GM23338 (cell line): ENCODE data around the gene NEK6. TPM values are rescaled to one million over a fixed set of nuclear protein-coding genes. Genes with fewer than 3 reads are reported as not detected.

Experiments used
- ATAC-seq: fragments of 200-7000 bp; cut with Tn5 transposase; 3 replicates; pipeline ENCODE4 v1.9.1; 2020
- DNase-seq: peaks from one replicate; pipeline ENCODE4 v3.0.0-alpha.2; 2015; ENCODE audit warnings: low spot score
- H2AFZ ChIP-seq: fragments of 200-600 bp; sonication (generic); 2 replicates; pipeline ENCODE4 v1.8.0; 2016; ENCODE audit warnings: antibody characterized with exemption, mild to moderate bottlenecking, moderate library complexity
- H3F3A ChIP-seq: fragments of 200-600 bp; sonication (generic); replicated peaks from 2 replicates; pipeline ENCODE4 v1.8.0; 2017; ENCODE audit warnings: antibody characterized with exemption, mixed run types, low read depth
- H3K27ac ChIP-seq: fragments of 200-600 bp; sonication (generic); 2 replicates; pipeline ENCODE4 v1.6.1; 2016; ENCODE audit warnings: low read depth
- H3K27me3 ChIP-seq: fragments of 200-600 bp; sonication (generic); 2 replicates; pipeline ENCODE4 v1.8.0; 2016; ENCODE audit warnings: mild to moderate bottlenecking, mixed run types, moderate library complexity; ENCODE audit not compliant: insufficient read depth
- H3K36me3 ChIP-seq: fragments of 200-600 bp; sonication (generic); 2 replicates; pipeline ENCODE4 v1.8.0; 2016; ENCODE audit warnings: mild to moderate bottlenecking; ENCODE audit not compliant: insufficient read depth
- H3K4me1 ChIP-seq: fragments of 200-600 bp; sonication (generic); 2 replicates; pipeline ENCODE4 v1.8.0; 2016; ENCODE audit warnings: mild to moderate bottlenecking, moderate library complexity; ENCODE audit not compliant: insufficient read depth
- H3K4me2 ChIP-seq: fragments of 200-600 bp; sonication (generic); 2 replicates; pipeline ENCODE4 v1.7.1; 2017; ENCODE audit warnings: mixed run types
- H3K4me3 ChIP-seq: fragments of 200-600 bp; sonication (generic); 2 replicates; pipeline ENCODE4 v1.6.1; 2016; ENCODE audit warnings: mixed run types
- H3K79me2 ChIP-seq: fragments of 200-600 bp; sonication (generic); replicated peaks from 2 replicates; pipeline ENCODE4 v1.8.0; 2017; ENCODE audit warnings: mild to moderate bottlenecking; ENCODE audit not compliant: insufficient read depth
- H3K9me2 ChIP-seq: fragments of 200-600 bp; sonication (generic); 2 replicates; pipeline ENCODE4 v1.8.0; 2017; ENCODE audit not compliant: insufficient read depth
- H4K20me1 ChIP-seq: fragments of 200-600 bp; sonication (generic); replicated peaks from 2 replicates; pipeline ENCODE4 v1.8.0; 2017; ENCODE audit warnings: mild to moderate bottlenecking; ENCODE audit not compliant: insufficient read depth
- H3K27ac Mint-ChIP-seq: 2 replicates; pipeline ENCODE4 v1.8.0; 2020; ENCODE audit warnings: inconsistent platforms, mild to moderate bottlenecking, moderate library complexity, mixed read lengths
- H3K27me3 Mint-ChIP-seq: 3 replicates; pipeline ENCODE4 v1.8.0; 2022; ENCODE audit warnings: low read depth, mild to moderate bottlenecking, moderate library complexity, mixed read lengths, inconsistent platforms; ENCODE audit not compliant: insufficient read depth, poor library complexity
- H3K36me3 Mint-ChIP-seq: 3 replicates; pipeline ENCODE4 v1.8.0; 2021; ENCODE audit warnings: low read depth, mild to moderate bottlenecking, inconsistent platforms, moderate library complexity, mixed read lengths
- H3K4me1 Mint-ChIP-seq: 3 replicates; pipeline ENCODE4 v1.8.0; 2020; ENCODE audit warnings: mild to moderate bottlenecking, inconsistent platforms, mixed read lengths
- H3K4me3 Mint-ChIP-seq: 3 replicates; pipeline ENCODE4 v1.8.0; 2021; ENCODE audit warnings: moderate library complexity, mild to moderate bottlenecking, inconsistent platforms, mixed read lengths
- H3K9me3 Mint-ChIP-seq: 3 replicates; pipeline ENCODE4 v1.8.0; 2020; ENCODE audit warnings: moderate library complexity, mild to moderate bottlenecking, inconsistent platforms, mixed read lengths
- CREB1 ChIP-seq: fragments of 250-450 bp; sonication (Bioruptor Pico); IDR thresholded peaks from 2 replicates; pipeline ENCODE4 v1.5.0; 2020; ENCODE audit warnings: low read depth, mild to moderate bottlenecking, moderate library complexity
- CTCF ChIP-seq, 2 experiments: fragments of 200-600 bp in 1 of 2; sonication (generic) in 1 of 2; conservative IDR thresholded peaks; 2 replicates each; pipeline versions ENCODE4 v1.5.1 to v1.6.1; 2016 to 2017; ENCODE audit warnings: antibody characterized with exemption in 2 of 2, low read depth in 2 of 2, mild to moderate bottlenecking in 2 of 2, moderate library complexity in 1 of 2
- ETS1 ChIP-seq: IDR thresholded peaks from 2 replicates; pipeline ENCODE4 v1.6.1; 2016; ENCODE audit warnings: antibody characterized with exemption
- EZH2 ChIP-seq: fragments of 200-600 bp; sonication (generic); IDR thresholded peaks from one replicate; pipeline ENCODE4 v1.8.0; 2017; ENCODE audit warnings: antibody characterized with exemption, mild to moderate bottlenecking, low read depth; ENCODE audit not compliant: unreplicated experiment
- EZH2phosphoT487 ChIP-seq: fragments of 200-600 bp; sonication (generic); IDR thresholded peaks from one replicate; pipeline ENCODE4 v1.8.1; 2018; ENCODE audit warnings: antibody characterized with exemption; ENCODE audit not compliant: unreplicated experiment
- JUNB ChIP-seq: IDR thresholded peaks from one replicate; pipeline ENCODE4 v1.6.1; 2016; ENCODE audit warnings: antibody characterized with exemption; ENCODE audit not compliant: unreplicated experiment
- NANOG ChIP-seq: IDR thresholded peaks from 2 replicates; pipeline ENCODE4 v1.6.1; 2016; ENCODE audit warnings: antibody characterized with exemption, borderline replicate concordance
- POLR2AphosphoS5 ChIP-seq: IDR thresholded peaks from 2 replicates; pipeline ENCODE4 v1.6.1; 2016; ENCODE audit warnings: antibody characterized with exemption, low read depth
- ZNF114 ChIP-seq: fragments of 250-450 bp; sonication (Bioruptor Pico); IDR thresholded peaks from 2 replicates; pipeline ENCODE4 v1.5.0; 2020; ENCODE audit warnings: mild to moderate bottlenecking, moderate library complexity
- ZNF331 ChIP-seq: fragments of 250-450 bp; sonication (Bioruptor Pico); IDR thresholded peaks from 2 replicates; pipeline ENCODE4 v1.5.0; 2020; ENCODE audit warnings: low read depth, mild to moderate bottlenecking, moderate library complexity
- polyA plus RNA-seq: library from polyadenylated mRNA; unstranded; fragments of >200 nt; fragmentation: Nextera tagmentation; extraction: Ambion mirVana; gene quantifications from 2 replicates; pipeline ENCODE4 v1.2.1, GENCODE V29; 2016
- total RNA-seq: library from RNA; depleted of rRNA; stranded (reverse); fragments of >200 nt; shearing (Covaris generic); gene quantifications from 2 replicates; pipeline ENCODE4 v1.2.3, GENCODE V29; 2014

NEK6 gene
- total and polyA plus RNA-seq, 2 experiments from 2014 or later, result 8.1 to 11.2 TPM

GRCh38 chr9:124373386-124373785 lies 115.6 kb downstream of the NEK6 start (continued):
- TF ChIP-seq POLR2AphosphoS5 (no peak), EZH2phosphoT487 (no peak), ETS1 (no peak), CTCF (conservative IDR thresholded peaks at IDR 0.05; ENCODE audit: low read depth in 2 of 2) (no peak)

DNA sequence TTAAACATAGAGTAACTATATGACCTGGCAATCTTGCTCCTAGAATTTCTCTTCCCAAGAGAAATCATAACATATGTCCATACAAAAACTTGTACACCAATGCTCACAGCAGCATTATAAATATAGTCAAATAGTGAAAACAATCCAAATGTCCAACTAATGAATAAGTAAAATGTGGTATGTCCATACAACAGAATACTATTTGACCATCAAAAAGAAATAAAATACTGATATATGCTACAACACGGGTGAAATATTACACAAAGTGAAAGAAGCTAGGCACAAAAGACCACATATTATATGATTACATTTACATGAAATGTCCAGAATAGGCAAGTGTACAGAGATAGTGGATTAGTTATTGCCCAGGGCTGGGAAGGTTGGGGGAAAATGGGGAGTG lies 116.1 kb downstream of the NEK6 start:
- ATAC-seq (no peak), DNase-seq (no peak)
- H3K27me3 ChIP-seq, result no peaks in the 10 kb centered on the region
- H4K20me1 ChIP-seq, result peaks cover 28% of the 10 kb centered on the region
- Mint-ChIP-seq H3K4me3 (no peak overlapping the region), H3K36me3 (peaks cover 22% of the 10 kb centered on the region; the same call in 2 of the 3 replicates), H3K27ac (no peak overlapping the region), H3K9me3 (peaks cover 3% of the 10 kb centered on the region; the same call in 2 of the 3 replicates), H3K27me3 (no peaks in the 10 kb centered on the region), H3K4me1 (peaks cover 37% of the 10 kb centered on the region)
- H3K4me3 ChIP-seq, result no peak overlapping the region
- H3K4me2 ChIP-seq, result no peak overlapping the region
- no peaks in the 10 kb centered on the region for H3K4me1 ChIP-seq
- no peaks in the 10 kb centered on the region for H3K36me3 ChIP-seq
- H3K79me2 ChIP-seq, result peaks cover 98% of the 10 kb centered on the region
- no peak overlapping the region for H2AFZ ChIP-seq
- H3K27ac ChIP-seq, result no peak overlapping the region
- no peaks in the 10 kb centered on the region for H3K9me2 ChIP-seq
- no peaks in the 10 kb centered on the region for H3F3A ChIP-seq
- TF ChIP-seq ZNF114 (CRISPR knock-in tag), result no peak
- no peak for TF ChIP-seq CREB1 (CRISPR knock-in tag)
- no peak for TF ChIP-seq ZNF331
- no peak for TF ChIP-seq NANOG
- no peak for TF ChIP-seq JUNB

- Histone ChIP-seq H3K4me2 (no peak overlapping the region), H3K27me3 (no peaks in the 10 kb centered on the region), H3K36me3 (no peaks in the 10 kb centered on the region), H4K20me1 (peaks cover 28% of the 10 kb centered on the region), H2AFZ (no peak overlapping the region), H3F3A (no peaks in the 10 kb centered on the region), H3K27ac (no peak overlapping the region), H3K4me1 (no peaks in the 10 kb centered on the region), H3K4me3 (no peak overlapping the region), H3K9me2 (no peaks in the 10 kb centered on the region), H3K79me2 (peaks cover 93% of the 10 kb centered on the region)
- Mint-ChIP-seq H3K36me3 (peaks cover 25% of the 10 kb centered on the region; the same call in 2 of the 3 replicates), H3K4me3 (no peak overlapping the region), H3K4me1 (peaks cover 22% of the 10 kb centered on the region), H3K9me3 (peaks cover 3% of the 10 kb centered on the region; the same call in 2 of the 3 replicates), H3K27me3 (no peaks in the 10 kb centered on the region), H3K27ac (no peak overlapping the region)
- TF ChIP-seq ZNF331 (no peak), EZH2 (no peak)
- DNase-seq (no peak), ATAC-seq (no peak)
Measured at GRCh38 chr9:124375726-124376125, 118.0 kb downstream of the NEK6 start.
